Measurements from ENCODE around the gene TMPRSS13.

DNA sequence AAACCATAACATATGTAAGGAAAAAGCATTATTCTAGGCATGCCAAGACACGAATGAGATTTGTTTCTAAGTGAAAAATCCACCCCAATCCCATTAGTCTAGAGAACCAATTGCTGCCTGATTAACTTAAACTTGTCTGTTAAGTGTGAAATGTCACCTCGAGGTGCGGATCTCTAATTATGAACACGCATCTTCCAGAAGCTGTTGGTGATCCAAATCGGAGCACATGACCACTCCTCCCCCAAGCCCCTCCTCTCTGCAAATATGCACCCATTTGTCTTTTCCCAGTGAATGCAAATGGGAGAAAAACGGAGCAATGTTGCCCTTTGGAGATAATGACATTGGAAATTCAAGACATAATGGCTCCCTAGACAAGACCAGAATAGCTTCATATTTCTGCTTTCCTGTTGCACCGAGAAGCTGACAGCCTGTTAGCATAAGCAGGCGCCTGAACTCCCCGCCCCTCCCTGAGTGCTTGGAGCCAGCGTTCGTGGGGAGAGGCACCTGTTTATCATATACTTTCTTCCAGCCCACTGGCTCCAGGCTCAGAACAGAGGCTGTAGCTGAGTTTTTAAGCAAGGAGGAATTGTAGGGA, 46.8 kb downstream of the TMPRSS13 start:
- TF ChIP-seq, protein P1, sequence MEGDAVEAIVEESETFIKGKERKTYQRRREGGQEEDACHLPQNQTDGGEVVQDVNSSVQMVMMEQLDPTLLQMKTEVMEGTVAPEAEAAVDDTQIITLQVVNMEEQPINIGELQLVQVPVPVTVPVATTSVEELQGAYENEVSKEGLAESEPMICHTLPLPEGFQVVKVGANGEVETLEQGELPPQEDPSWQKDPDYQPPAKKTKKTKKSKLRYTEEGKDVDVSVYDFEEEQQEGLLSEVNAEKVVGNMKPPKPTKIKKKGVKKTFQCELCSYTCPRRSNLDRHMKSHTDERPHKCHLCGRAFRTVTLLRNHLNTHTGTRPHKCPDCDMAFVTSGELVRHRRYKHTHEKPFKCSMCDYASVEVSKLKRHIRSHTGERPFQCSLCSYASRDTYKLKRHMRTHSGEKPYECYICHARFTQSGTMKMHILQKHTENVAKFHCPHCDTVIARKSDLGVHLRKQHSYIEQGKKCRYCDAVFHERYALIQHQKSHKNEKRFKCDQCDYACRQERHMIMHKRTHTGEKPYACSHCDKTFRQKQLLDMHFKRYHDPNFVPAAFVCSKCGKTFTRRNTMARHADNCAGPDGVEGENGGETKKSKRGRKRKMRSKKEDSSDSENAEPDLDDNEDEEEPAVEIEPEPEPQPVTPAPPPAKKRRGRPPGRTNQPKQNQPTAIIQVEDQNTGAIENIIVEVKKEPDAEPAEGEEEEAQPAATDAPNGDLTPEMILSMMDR (IDR thresholded peaks at IDR 0.05), result no peak
- no peak for TF ChIP-seq POLR2A (IDR thresholded peaks at IDR 0.05)
